ENCODE measurements around the gene OLFM4.

Gene OLFM4

GRCh38 chr13:52991344-52992020 lies 37.1 kb upstream of the OLFM4 start:
- TF ChIP-seq CTCF (IDR thresholded peaks at IDR 0.05): no peak
- intact Hi-C loops (cut with DNase I; ENCODE audit: low total_unique reads): no loop called here

GRCh38 chr13:52992110-52992509 lies 36.5 kb upstream of the OLFM4 start:
- TF ChIP-seq CTCF (IDR thresholded peaks at IDR 0.05): no peak
- H3K36me3 ChIP-seq: no peaks in the 10 kb centered on the region
- intact Hi-C loops (cut with DNase I; ENCODE audit: low total_unique reads): no loop called here
- H3K27me3 ChIP-seq: no peaks in the 10 kb centered on the region
- H3K27ac ChIP-seq: no peak overlapping the region
- no peaks in the 10 kb centered on the region for H3K9me3 ChIP-seq
- H3K4me1 ChIP-seq: no peaks in the 10 kb centered on the region
- no peak overlapping the region for H3K4me3 ChIP-seq
- DNase-seq: no peak

More at GRCh38 chr13:52991344-52992020, 37.1 kb upstream of the OLFM4 start:
- H3K4me3 ChIP-seq: no peak overlapping the region
- no peak for DNase-seq
- no peaks in the 10 kb centered on the region for H3K27me3 ChIP-seq
- H3K27ac ChIP-seq: no peak overlapping the region
- H3K36me3 ChIP-seq: no peaks in the 10 kb centered on the region
- no peaks in the 10 kb centered on the region for H3K4me1 ChIP-seq
- H3K9me3 ChIP-seq: no peaks in the 10 kb centered on the region

GRCh38 chr13:52994051-52994450 lies 34.6 kb upstream of the OLFM4 start:
- no peaks in the 10 kb centered on the region for H3K36me3 ChIP-seq
- no peak for DNase-seq
- intact Hi-C loops (cut with DNase I; ENCODE audit: low total_unique reads): no loop called here
- no peak overlapping the region for H3K4me3 ChIP-seq
- no peaks in the 10 kb centered on the region for H3K4me1 ChIP-seq
- no peaks in the 10 kb centered on the region for H3K27me3 ChIP-seq
- no peaks in the 10 kb centered on the region for H3K9me3 ChIP-seq
- no peak overlapping the region for H3K27ac ChIP-seq
- no peak for TF ChIP-seq CTCF (IDR thresholded peaks at IDR 0.05)

- no peaks in the 10 kb centered on the region for H3K4me1 ChIP-seq
- intact Hi-C loops (cut with DNase I; ENCODE audit: low total_unique reads): no loop called here
- no peak overlapping the region for H3K4me3 ChIP-seq
- no peaks in the 10 kb centered on the region for H3K9me3 ChIP-seq
- DNase-seq: no peak
- no peak for TF ChIP-seq CTCF (IDR thresholded peaks at IDR 0.05)
- no peak overlapping the region for H3K27ac ChIP-seq
- H3K27me3 ChIP-seq: no peaks in the 10 kb centered on the region
- no peaks in the 10 kb centered on the region for H3K36me3 ChIP-seq
Measured at GRCh38 chr13:52994865-52995264, 33.7 kb upstream of the OLFM4 start.

GRCh38 chr13:52995946-52996345 lies 32.7 kb upstream of the OLFM4 start:
- intact Hi-C loops (cut with DNase I; ENCODE audit: low total_unique reads): no loop called here
- DNase-seq: no peak
- no peak overlapping the region for H3K4me3 ChIP-seq
- no peaks in the 10 kb centered on the region for H3K4me1 ChIP-seq
- TF ChIP-seq CTCF (IDR thresholded peaks at IDR 0.05): no peak
- H3K9me3 ChIP-seq: no peaks in the 10 kb centered on the region
- no peaks in the 10 kb centered on the region for H3K36me3 ChIP-seq
- no peak overlapping the region for H3K27ac ChIP-seq
- no peaks in the 10 kb centered on the region for H3K27me3 ChIP-seq
